ENCODE measurements around the gene FUT7.

DNA sequence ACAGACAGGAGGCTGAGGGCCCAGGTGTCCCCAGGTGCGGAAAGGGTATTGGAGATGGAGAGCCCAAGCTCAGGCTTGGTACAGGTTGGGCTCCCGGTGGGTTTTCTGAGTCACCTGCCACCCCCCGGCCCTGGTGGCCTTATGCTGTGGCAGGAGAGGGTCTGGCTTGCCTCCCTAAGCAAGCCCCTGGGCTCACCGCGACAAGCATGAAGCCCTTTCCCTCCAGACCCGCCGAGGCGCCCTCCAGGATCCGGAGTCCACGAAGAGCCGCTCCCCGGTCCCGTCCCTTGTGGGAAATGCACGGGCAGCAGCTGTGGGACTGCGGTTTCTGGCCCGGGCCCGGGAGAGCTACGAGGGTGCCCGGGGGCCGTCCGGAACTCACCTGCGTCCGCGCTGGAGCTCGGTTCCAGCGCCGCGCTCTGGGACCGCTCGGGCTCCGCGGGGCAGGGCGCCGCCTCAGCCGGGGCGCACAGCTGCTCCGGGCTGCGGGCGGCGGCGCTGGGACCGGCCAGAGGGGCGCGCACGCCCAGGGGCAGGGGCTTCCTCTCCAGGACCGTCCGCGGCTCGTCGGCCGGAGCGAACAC is 37.7 kb upstream of the FUT7 start:
- TF ChIP-seq, protein P1, sequence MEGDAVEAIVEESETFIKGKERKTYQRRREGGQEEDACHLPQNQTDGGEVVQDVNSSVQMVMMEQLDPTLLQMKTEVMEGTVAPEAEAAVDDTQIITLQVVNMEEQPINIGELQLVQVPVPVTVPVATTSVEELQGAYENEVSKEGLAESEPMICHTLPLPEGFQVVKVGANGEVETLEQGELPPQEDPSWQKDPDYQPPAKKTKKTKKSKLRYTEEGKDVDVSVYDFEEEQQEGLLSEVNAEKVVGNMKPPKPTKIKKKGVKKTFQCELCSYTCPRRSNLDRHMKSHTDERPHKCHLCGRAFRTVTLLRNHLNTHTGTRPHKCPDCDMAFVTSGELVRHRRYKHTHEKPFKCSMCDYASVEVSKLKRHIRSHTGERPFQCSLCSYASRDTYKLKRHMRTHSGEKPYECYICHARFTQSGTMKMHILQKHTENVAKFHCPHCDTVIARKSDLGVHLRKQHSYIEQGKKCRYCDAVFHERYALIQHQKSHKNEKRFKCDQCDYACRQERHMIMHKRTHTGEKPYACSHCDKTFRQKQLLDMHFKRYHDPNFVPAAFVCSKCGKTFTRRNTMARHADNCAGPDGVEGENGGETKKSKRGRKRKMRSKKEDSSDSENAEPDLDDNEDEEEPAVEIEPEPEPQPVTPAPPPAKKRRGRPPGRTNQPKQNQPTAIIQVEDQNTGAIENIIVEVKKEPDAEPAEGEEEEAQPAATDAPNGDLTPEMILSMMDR (IDR thresholded peaks at IDR 0.05; ENCODE audit: low read length), result no peak
- TF ChIP-seq EZH2 (IDR thresholded peaks at IDR 0.05; ENCODE audit: borderline replicate concordance, low read length), result no peak
